Activated naive CD4-positive, alpha-beta T cell treated with anti-CD3 and anti-CD28 coated beads, Interleukin-2, amount 50 U/mL, for 24 hours (primary cell): Measurements from ENCODE around the gene SPECC1.
"Not testable (repeated sequence)": the region's sequence is repeated elsewhere in the genome, so short reads cannot be mapped to it uniquely, and the experiment has no call there.

Experiments used
- H3K27ac Mint-ChIP-seq: one replicate; pipeline ENCODE4 v1.8.0; 2021; ENCODE audit warnings: mild to moderate bottlenecking, mixed read lengths
- H3K27me3 Mint-ChIP-seq: one replicate; pipeline ENCODE4 v1.8.0; 2021; ENCODE audit warnings: mixed read lengths
- H3K36me3 Mint-ChIP-seq: one replicate; pipeline ENCODE4 v1.8.0; 2021; ENCODE audit warnings: mixed read lengths
- H3K4me1 Mint-ChIP-seq: one replicate; pipeline ENCODE4 v1.8.0; 2021; ENCODE audit warnings: mixed read lengths
- H3K4me3 Mint-ChIP-seq: one replicate; pipeline ENCODE4 v1.8.0; 2021; ENCODE audit warnings: mild to moderate bottlenecking, mixed read lengths
- H3K9me3 Mint-ChIP-seq: one replicate; pipeline ENCODE4 v1.8.0; 2021; ENCODE audit warnings: mixed read lengths

The SPECC1 gene

GRCh38 chr17:20092261-20092867 lies 83.2 kb downstream of the SPECC1 start:
- Mint-ChIP-seq H3K4me1 (peaks cover 4% of the 10 kb centered on the region), H3K4me3 (no peak overlapping the region), H3K27me3 (no peaks in the 10 kb centered on the region), H3K27ac (no peak overlapping the region), H3K9me3 (no peaks in the 10 kb centered on the region), H3K36me3 (no peaks in the 10 kb centered on the region)

- no peak overlapping the region for H3K4me3 Mint-ChIP-seq
- no peaks in the 10 kb centered on the region for H3K9me3 Mint-ChIP-seq
- H3K4me1 Mint-ChIP-seq = peaks cover 4% of the 10 kb centered on the region
- no peaks in the 10 kb centered on the region for H3K27me3 Mint-ChIP-seq
- H3K27ac Mint-ChIP-seq = no peak overlapping the region
- no peaks in the 10 kb centered on the region for H3K36me3 Mint-ChIP-seq
These were observed 83.9 kb downstream of the SPECC1 start for GRCh38 chr17:20092973-20093626.

GRCh38 chr17:20094777-20095176 lies 85.6 kb downstream of the SPECC1 start:
- no peaks in the 10 kb centered on the region for H3K36me3 Mint-ChIP-seq
- no peak overlapping the region for H3K4me3 Mint-ChIP-seq
- H3K4me1 Mint-ChIP-seq = peaks cover under 1% of the 10 kb centered on the region
- no peaks in the 10 kb centered on the region for H3K27me3 Mint-ChIP-seq
- H3K9me3 Mint-ChIP-seq = no peaks in the 10 kb centered on the region
- no peak overlapping the region for H3K27ac Mint-ChIP-seq

- H3K4me1 Mint-ChIP-seq = no peaks in the 10 kb centered on the region
- H3K9me3 Mint-ChIP-seq = no peaks in the 10 kb centered on the region
- no peak overlapping the region for H3K4me3 Mint-ChIP-seq
- H3K36me3 Mint-ChIP-seq = no peaks in the 10 kb centered on the region
- no peak overlapping the region for H3K27ac Mint-ChIP-seq
- H3K27me3 Mint-ChIP-seq = no peaks in the 10 kb centered on the region
These were observed 86.3 kb downstream of the SPECC1 start for GRCh38 chr17:20095336-20096080.

- no peaks in the 10 kb centered on the region for H3K4me1 Mint-ChIP-seq
- H3K9me3 Mint-ChIP-seq = no peaks in the 10 kb centered on the region
- H3K36me3 Mint-ChIP-seq = no peaks in the 10 kb centered on the region
These were observed 87.3 kb downstream of the SPECC1 start for GRCh38 chr17:20096430-20096829.

GRCh38 chr17:20097330-20097729 lies 88.2 kb downstream of the SPECC1 start:
- Mint-ChIP-seq H3K27ac (no peak overlapping the region), H3K9me3 (no peaks in the 10 kb centered on the region), H3K4me3 (no peak overlapping the region), H3K36me3 (no peaks in the 10 kb centered on the region), H3K27me3 (no peaks in the 10 kb centered on the region), H3K4me1 (no peaks in the 10 kb centered on the region)

More at GRCh38 chr17:20096430-20096829, 87.3 kb downstream of the SPECC1 start:
- Mint-ChIP-seq H3K4me3 (no peak overlapping the region), H3K27ac (no peak overlapping the region), H3K27me3 (no peaks in the 10 kb centered on the region)

- Mint-ChIP-seq H3K4me1 (no peaks in the 10 kb centered on the region), H3K27ac (no peak overlapping the region), H3K9me3 (no peaks in the 10 kb centered on the region), H3K36me3 (no peaks in the 10 kb centered on the region), H3K27me3 (no peaks in the 10 kb centered on the region), H3K4me3 (no peak overlapping the region)
These were observed 89.2 kb downstream of the SPECC1 start for GRCh38 chr17:20098314-20098713.

- H3K27me3 Mint-ChIP-seq, H3K36me3 Mint-ChIP-seq, H3K4me3 Mint-ChIP-seq, H3K27ac Mint-ChIP-seq, H3K9me3 Mint-ChIP-seq, H3K4me1 Mint-ChIP-seq: not testable (repeated sequence)
These were observed 91.6 kb downstream of the SPECC1 start for GRCh38 chr17:20100806-20101205.

GRCh38 chr17:20103454-20104446 lies 94.6 kb downstream of the SPECC1 start:
- no peak overlapping the region for H3K4me3 Mint-ChIP-seq
- H3K36me3 Mint-ChIP-seq = no peaks in the 10 kb centered on the region
- H3K9me3 Mint-ChIP-seq = no peaks in the 10 kb centered on the region
- no peak overlapping the region for H3K27ac Mint-ChIP-seq
- no peaks in the 10 kb centered on the region for H3K4me1 Mint-ChIP-seq
- peaks cover 2% of the 10 kb centered on the region for H3K27me3 Mint-ChIP-seq

- H3K27me3 Mint-ChIP-seq = peaks cover 2% of the 10 kb centered on the region
- H3K4me3 Mint-ChIP-seq = no peak overlapping the region
- no peaks in the 10 kb centered on the region for H3K4me1 Mint-ChIP-seq
- no peaks in the 10 kb centered on the region for H3K36me3 Mint-ChIP-seq
- H3K9me3 Mint-ChIP-seq = no peaks in the 10 kb centered on the region
- H3K27ac Mint-ChIP-seq = no peak overlapping the region
These were observed 96.6 kb downstream of the SPECC1 start for GRCh38 chr17:20105539-20106280.

- not testable (repeated sequence) for H3K9me3 Mint-ChIP-seq, H3K27me3 Mint-ChIP-seq, H3K4me1 Mint-ChIP-seq, H3K4me3 Mint-ChIP-seq, H3K36me3 Mint-ChIP-seq, H3K27ac Mint-ChIP-seq
These were observed 97.3 kb downstream of the SPECC1 start for GRCh38 chr17:20106446-20106845.

GRCh38 chr17:20109076-20109475 lies 99.9 kb downstream of the SPECC1 start:
- Mint-ChIP-seq H3K4me1 (no peaks in the 10 kb centered on the region), H3K36me3 (no peaks in the 10 kb centered on the region), H3K27ac (no peak overlapping the region)

GRCh38 chr17:20111538-20111937 lies 102.4 kb downstream of the SPECC1 start:
- H3K4me3 Mint-ChIP-seq = no peak overlapping the region
- H3K27me3 Mint-ChIP-seq = no peaks in the 10 kb centered on the region

More at GRCh38 chr17:20109076-20109475, 99.9 kb downstream of the SPECC1 start:
- Mint-ChIP-seq H3K27me3 (peaks cover 2% of the 10 kb centered on the region), H3K4me3 (no peak overlapping the region), H3K9me3 (no peaks in the 10 kb centered on the region)

GRCh38 chr17:20114466-20114865 lies 105.3 kb downstream of the SPECC1 start:
- Mint-ChIP-seq H3K9me3 (no peaks in the 10 kb centered on the region), H3K4me1 (peaks cover 3% of the 10 kb centered on the region)

More at GRCh38 chr17:20111538-20111937, 102.4 kb downstream of the SPECC1 start:
- Mint-ChIP-seq H3K4me1 (no peaks in the 10 kb centered on the region), H3K36me3 (no peaks in the 10 kb centered on the region), H3K9me3 (no peaks in the 10 kb centered on the region), H3K27ac (peak overlapping the region; percentile 26)

More at GRCh38 chr17:20114466-20114865, 105.3 kb downstream of the SPECC1 start:
- Mint-ChIP-seq H3K27me3 (no peaks in the 10 kb centered on the region), H3K27ac (no peak overlapping the region), H3K36me3 (no peaks in the 10 kb centered on the region), H3K4me3 (no peak overlapping the region)
